ENCODE measurements around the gene PXDC1.

Gene PXDC1, protein sequence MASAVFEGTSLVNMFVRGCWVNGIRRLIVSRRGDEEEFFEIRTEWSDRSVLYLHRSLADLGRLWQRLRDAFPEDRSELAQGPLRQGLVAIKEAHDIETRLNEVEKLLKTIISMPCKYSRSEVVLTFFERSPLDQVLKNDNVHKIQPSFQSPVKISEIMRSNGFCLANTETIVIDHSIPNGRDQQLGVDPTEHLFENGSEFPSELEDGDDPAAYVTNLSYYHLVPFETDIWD

DNA sequence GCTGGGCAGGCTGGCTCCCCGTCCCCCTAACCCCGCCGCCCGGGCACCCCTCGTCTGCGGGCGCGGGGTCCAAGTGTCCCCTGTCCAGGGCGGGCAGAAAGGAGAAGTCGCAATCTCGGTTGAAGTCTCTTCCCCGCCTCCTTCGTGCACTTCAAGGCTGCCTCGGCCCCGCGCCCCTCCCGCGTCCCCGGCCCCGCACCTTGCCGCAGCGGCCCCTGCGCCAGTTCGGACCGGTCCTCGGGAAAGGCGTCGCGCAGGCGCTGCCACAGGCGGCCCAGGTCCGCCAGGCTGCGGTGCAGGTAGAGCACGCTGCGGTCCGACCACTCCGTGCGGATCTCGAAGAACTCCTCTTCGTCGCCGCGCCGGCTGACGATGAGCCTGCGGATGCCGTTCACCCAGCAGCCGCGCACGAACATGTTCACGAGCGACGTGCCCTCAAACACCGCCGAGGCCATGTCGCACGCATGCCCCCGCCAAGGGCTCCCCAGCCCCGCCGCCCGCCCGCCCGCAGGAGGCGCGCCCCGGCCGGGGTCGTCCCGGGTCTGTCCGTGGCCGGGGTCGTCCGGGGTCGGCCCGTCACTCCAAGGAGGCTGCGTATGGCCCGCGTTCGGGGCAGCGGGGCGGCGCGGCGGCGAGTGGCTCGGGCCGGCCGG, at the start of gene PXDC1:
TSS of gene PXDC1 (minus strand) at position 637 of the 653 bp plus-strand sequence. CDS start at position 455, 182 bp downstream.
- no peaks in the 10 kb centered on the region for H3K4me1 Mint-ChIP-seq
- ATAC-seq (replicated peaks; ENCODE audit: extremely low read depth, poor library complexity, severe bottlenecking): peak; percentile 33
- no peak for DNase-seq (ENCODE audit: low spot score in 2 of 2)
- H3K4me3 Mint-ChIP-seq: peak within 1 kb of the TSS; percentile 60
- H3K27ac Mint-ChIP-seq (ENCODE audit: low read depth): no peak within 1 kb of the TSS
- H3K9me3 Mint-ChIP-seq: no peaks in the 10 kb centered on the region
- no peaks in the 10 kb centered on the region for H3K36me3 Mint-ChIP-seq (ENCODE audit: insufficient read depth)
- H3K27me3 Mint-ChIP-seq: peaks cover 46% of the 10 kb centered on the region

DNA sequence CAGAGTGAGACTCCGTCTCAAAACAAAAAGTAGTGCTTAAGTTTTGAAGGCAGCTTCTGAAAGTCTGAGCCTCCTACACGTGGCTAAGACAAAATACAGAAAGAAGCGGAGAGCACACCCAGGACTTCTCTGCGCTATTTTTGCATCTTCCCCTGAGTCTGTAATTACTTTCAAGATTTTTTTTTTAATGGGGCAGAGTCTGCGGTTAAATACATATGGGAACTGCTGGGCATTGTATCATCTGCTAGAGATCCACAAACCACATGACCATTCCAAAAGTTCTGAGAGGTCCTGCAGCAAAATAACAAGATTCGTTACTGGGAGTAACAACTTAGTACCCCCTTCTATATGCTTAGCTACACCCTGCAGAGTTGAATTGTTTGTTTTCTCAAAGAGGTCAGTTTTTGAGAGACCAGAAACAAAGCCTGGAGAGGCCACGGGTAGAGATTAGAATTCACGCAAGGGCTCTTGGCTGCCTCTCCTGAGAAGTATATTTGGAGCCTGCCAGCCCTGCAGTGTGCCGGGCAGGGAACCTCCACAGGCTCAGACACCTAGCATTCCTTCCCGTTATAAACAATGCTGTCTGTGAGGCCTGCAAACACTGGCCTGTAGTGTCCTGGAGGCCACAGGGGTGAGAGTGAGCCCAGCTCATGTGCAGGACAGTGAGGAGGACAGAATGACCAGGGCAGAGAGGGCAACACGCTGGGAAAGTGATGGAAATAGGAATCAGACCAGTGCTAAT, 49.5 kb upstream of the PXDC1 start:
- Mint-ChIP-seq H3K36me3 (ENCODE audit: insufficient read depth) (no peaks in the 10 kb centered on the region), H3K9me3 (no peaks in the 10 kb centered on the region), H3K27ac (ENCODE audit: low read depth) (no peak overlapping the region), H3K4me3 (no peak overlapping the region), H3K27me3 (peaks cover 10% of the 10 kb centered on the region), H3K4me1 (peaks cover 5% of the 10 kb centered on the region)
- no peak for DNase-seq (ENCODE audit: low spot score in 2 of 2)
- ATAC-seq (replicated peaks; ENCODE audit: extremely low read depth, poor library complexity, severe bottlenecking): no peak

GRCh38 chr6:3799719-3800118, 48.2 kb upstream of the PXDC1 start:
- no peak for ATAC-seq (replicated peaks; ENCODE audit: extremely low read depth, poor library complexity, severe bottlenecking)
- Mint-ChIP-seq H3K9me3 (no peaks in the 10 kb centered on the region), H3K27me3 (peaks cover 10% of the 10 kb centered on the region), H3K4me3 (no peak overlapping the region), H3K4me1 (peaks cover 5% of the 10 kb centered on the region), H3K36me3 (ENCODE audit: insufficient read depth) (no peaks in the 10 kb centered on the region), H3K27ac (ENCODE audit: low read depth) (no peak overlapping the region)
- DNase-seq (ENCODE audit: low spot score in 2 of 2): no peak

DNA sequence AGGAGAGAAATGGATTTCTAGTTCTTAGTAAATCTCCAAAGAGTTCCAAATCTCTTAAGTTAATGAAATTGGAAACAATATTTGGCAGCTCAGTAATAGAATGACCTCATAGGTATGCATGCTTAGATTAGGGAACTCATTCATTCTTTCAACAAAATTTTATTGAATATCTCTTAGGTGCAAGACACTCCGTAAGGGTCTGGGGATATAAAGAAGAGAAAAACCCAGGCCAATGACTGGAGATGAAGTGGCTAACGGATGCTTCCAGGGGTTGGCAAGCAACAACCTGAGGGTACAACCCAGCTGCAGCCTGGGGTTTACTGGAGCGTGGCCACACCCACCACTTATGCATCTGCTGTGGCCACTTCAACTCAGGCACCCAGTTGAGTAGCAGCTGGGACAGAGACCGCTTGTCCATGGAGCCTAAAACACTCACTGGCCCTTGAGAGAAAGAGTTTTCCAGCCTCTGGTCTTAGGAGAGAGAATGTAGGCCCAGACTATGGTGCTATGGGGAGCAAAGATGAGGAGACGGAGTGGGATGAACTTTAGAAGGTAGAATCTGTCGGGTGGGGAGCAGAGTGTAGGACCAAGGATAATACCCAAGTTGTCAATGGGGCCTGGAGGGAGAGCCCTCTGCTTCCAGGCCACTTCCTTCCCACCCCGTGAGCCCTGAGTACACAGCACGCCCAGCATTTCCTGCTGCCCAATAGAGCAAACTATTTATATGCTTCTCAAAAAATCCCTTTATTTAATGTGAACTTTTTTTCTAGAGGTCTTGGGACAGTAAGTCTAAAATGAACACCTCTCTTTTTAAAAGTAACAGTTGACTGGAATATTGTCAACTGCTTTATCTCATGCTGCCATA, 46.8 kb upstream of the PXDC1 start:
- Mint-ChIP-seq H3K27me3 (peaks cover 10% of the 10 kb centered on the region), H3K4me1 (peaks cover 5% of the 10 kb centered on the region), H3K36me3 (ENCODE audit: insufficient read depth) (no peaks in the 10 kb centered on the region), H3K9me3 (no peaks in the 10 kb centered on the region), H3K27ac (ENCODE audit: low read depth) (no peak overlapping the region), H3K4me3 (no peak overlapping the region)
- ATAC-seq (replicated peaks; ENCODE audit: extremely low read depth, poor library complexity, severe bottlenecking): no peak
- no peak for DNase-seq (ENCODE audit: low spot score in 2 of 2)

DNA sequence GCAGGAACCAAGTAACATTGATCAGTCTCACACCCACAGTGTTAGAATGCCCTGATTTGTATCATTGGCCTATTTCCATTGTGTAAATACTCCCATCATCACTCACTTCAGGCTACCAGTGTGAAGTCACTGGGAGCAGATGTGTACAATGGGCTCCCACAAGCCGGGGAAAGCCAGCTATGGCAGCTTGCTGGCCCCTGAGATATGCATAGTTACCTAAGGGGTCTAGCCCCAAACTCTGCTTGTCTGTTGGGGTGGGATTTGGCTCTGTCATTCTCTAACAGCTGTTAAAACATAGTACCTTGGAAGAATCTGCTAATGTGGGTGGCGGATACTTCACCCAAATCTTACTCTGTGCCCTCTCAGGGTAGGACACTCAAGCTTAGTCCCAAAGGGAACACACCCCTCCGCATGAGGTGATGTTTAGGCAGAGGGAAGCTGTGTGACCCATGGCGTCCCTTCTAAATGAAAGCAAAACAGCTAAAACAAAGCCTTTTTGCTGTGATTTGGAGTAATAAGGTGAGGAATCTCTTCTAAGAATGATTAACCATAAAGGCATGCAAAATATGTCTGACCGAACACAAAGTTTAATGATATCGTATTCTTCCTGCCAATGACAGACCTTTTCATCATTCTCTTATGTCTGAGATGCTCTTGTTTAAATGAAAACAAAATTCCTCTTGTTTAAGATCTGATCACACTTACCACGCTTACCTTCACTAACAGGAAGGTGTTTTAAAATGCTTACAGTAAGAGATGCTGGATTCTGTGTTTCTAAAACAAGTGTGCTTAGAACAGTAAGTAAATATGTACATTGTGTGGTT, 45.9 kb upstream of the PXDC1 start:
- Mint-ChIP-seq H3K27me3 (peaks cover 10% of the 10 kb centered on the region), H3K36me3 (ENCODE audit: insufficient read depth) (no peaks in the 10 kb centered on the region), H3K27ac (ENCODE audit: low read depth) (no peak overlapping the region), H3K9me3 (no peaks in the 10 kb centered on the region), H3K4me3 (no peak overlapping the region), H3K4me1 (peaks cover 5% of the 10 kb centered on the region)
- ATAC-seq (replicated peaks; ENCODE audit: extremely low read depth, poor library complexity, severe bottlenecking) (no peak), DNase-seq (ENCODE audit: low spot score in 2 of 2) (no peak)

- no peaks in the 10 kb centered on the region for H3K36me3 Mint-ChIP-seq (ENCODE audit: insufficient read depth)
- H3K27me3 Mint-ChIP-seq: peaks cover 9% of the 10 kb centered on the region
- H3K4me3 Mint-ChIP-seq: no peak overlapping the region
- no peak overlapping the region for H3K27ac Mint-ChIP-seq (ENCODE audit: low read depth)
- ATAC-seq (replicated peaks; ENCODE audit: extremely low read depth, poor library complexity, severe bottlenecking) (no peak), DNase-seq (ENCODE audit: low spot score in 2 of 2) (no peak)
- no peaks in the 10 kb centered on the region for H3K9me3 Mint-ChIP-seq
- H3K4me1 Mint-ChIP-seq: peaks cover under 1% of the 10 kb centered on the region
Measured at GRCh38 chr6:3796719-3797041, 45.2 kb upstream of the PXDC1 start.

GRCh38 chr6:3795836-3796718, 44.6 kb upstream of the PXDC1 start:
- peaks cover 3% of the 10 kb centered on the region for H3K27me3 Mint-ChIP-seq
- H3K4me3 Mint-ChIP-seq: no peak overlapping the region
- no peaks in the 10 kb centered on the region for H3K9me3 Mint-ChIP-seq
- no peaks in the 10 kb centered on the region for H3K36me3 Mint-ChIP-seq (ENCODE audit: insufficient read depth)
- ATAC-seq (replicated peaks; ENCODE audit: extremely low read depth, poor library complexity, severe bottlenecking) (no peak), DNase-seq (ENCODE audit: low spot score in 2 of 2) (no peak)
- H3K27ac Mint-ChIP-seq (ENCODE audit: low read depth): no peak overlapping the region
- H3K4me1 Mint-ChIP-seq: no peaks in the 10 kb centered on the region

DNA sequence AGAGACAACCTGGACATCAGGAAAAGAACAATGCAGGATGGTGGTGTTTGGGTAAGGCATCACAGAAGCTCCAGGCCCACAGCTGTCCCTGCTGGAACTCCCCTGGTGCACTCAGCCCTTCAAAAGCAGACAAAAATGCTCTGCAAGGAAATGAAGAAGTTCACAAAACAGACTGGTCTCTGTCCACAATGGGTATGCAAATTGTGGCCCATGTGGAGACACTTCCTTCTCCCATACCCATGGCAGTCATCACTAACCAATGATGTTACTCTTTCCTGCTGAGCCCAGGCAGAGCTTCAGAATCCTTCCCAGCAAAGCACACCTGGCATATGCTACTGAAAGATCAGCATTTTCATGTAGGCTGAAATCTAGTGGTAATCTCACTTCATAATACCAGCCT, 42.6 kb upstream of the PXDC1 start:
- no peaks in the 10 kb centered on the region for H3K27me3 Mint-ChIP-seq
- DNase-seq (ENCODE audit: low spot score in 2 of 2): no peak
- ATAC-seq (replicated peaks; ENCODE audit: extremely low read depth, poor library complexity, severe bottlenecking): no peak
- H3K4me3 Mint-ChIP-seq: no peak overlapping the region
- H3K27ac Mint-ChIP-seq (ENCODE audit: low read depth): no peak overlapping the region
- no peaks in the 10 kb centered on the region for H3K9me3 Mint-ChIP-seq
- no peaks in the 10 kb centered on the region for H3K4me1 Mint-ChIP-seq
- H3K36me3 Mint-ChIP-seq (ENCODE audit: insufficient read depth): no peaks in the 10 kb centered on the region

GRCh38 chr6:3793545-3793944, 42.0 kb upstream of the PXDC1 start:
- no peaks in the 10 kb centered on the region for H3K9me3 Mint-ChIP-seq

GRCh38 chr6:3791526-3792203, 40.2 kb upstream of the PXDC1 start:
- DNase-seq (ENCODE audit: low spot score in 2 of 2) (no peak), ATAC-seq (replicated peaks; ENCODE audit: extremely low read depth, poor library complexity, severe bottlenecking) (peak; percentile 36)
- no peaks in the 10 kb centered on the region for H3K27me3 Mint-ChIP-seq
- H3K27ac Mint-ChIP-seq (ENCODE audit: low read depth): no peak overlapping the region
- no peaks in the 10 kb centered on the region for H3K4me1 Mint-ChIP-seq
- no peak overlapping the region for H3K4me3 Mint-ChIP-seq
- no peaks in the 10 kb centered on the region for H3K36me3 Mint-ChIP-seq (ENCODE audit: insufficient read depth)
- H3K9me3 Mint-ChIP-seq: no peaks in the 10 kb centered on the region

More at GRCh38 chr6:3793545-3793944, 42.0 kb upstream of the PXDC1 start:
- ATAC-seq (replicated peaks; ENCODE audit: extremely low read depth, poor library complexity, severe bottlenecking) (no peak), DNase-seq (ENCODE audit: low spot score in 2 of 2) (no peak)
- no peaks in the 10 kb centered on the region for H3K36me3 Mint-ChIP-seq (ENCODE audit: insufficient read depth)
- no peak overlapping the region for H3K4me3 Mint-ChIP-seq
- no peaks in the 10 kb centered on the region for H3K27me3 Mint-ChIP-seq
- H3K4me1 Mint-ChIP-seq: no peaks in the 10 kb centered on the region
- no peak overlapping the region for H3K27ac Mint-ChIP-seq (ENCODE audit: low read depth)

Data from central memory CD8-positive, alpha-beta T cell (primary cell).